T-helper 22 cell (primary cell): ENCODE measurements around the gene CACUL1.
"Not testable (repeated sequence)": the region's sequence is repeated elsewhere in the genome, so short reads cannot be mapped to it uniquely, and the experiment has no call there.

Source experiments
- DNase-seq: peaks from one replicate; pipeline ENCODE4 v3.0.0-alpha.2; 2020; ENCODE audit warnings: low read depth

Gene CACUL1

DNA sequence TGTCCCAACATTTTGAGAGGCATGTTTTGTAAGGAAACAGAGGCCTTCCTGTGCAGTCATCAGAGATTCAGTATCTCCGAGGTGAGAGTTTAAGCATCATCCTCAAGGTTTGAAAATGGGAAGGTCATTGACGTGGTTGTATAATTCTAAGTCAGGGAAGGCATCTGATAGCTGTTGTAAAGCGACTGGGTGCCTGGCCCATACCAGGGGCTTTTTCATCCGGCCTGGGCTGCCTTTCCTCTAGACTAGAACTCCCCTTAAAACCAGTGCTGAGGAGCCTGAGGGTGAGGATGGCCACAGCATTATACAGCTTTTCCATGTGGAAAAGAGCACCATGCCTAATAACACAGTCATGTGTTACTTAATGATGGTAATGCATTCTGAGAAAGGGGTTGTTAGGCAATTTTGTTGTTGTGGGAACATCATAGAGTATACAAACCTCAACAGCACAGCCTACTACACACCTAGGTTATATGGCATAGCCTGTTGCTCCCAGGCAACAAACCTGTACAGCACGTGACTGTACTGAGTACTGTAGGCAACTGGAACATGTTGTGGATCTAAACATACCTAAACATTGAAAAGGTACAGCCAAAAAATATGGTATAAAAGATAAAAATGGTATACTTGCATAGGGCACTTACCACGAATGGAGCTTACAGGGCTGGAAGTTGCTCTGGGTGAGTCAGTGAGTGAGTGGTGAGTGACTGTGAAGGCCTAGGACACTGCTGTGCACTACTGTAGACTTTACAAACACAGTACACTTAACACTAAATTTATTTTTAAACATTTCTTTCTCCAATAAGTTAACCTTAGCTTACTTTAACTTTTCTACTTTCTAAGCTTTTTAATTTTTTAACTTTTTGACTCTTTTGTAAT, 13.5 kb upstream of the CACUL1 start:
- DNase-seq: no peak

DNA sequence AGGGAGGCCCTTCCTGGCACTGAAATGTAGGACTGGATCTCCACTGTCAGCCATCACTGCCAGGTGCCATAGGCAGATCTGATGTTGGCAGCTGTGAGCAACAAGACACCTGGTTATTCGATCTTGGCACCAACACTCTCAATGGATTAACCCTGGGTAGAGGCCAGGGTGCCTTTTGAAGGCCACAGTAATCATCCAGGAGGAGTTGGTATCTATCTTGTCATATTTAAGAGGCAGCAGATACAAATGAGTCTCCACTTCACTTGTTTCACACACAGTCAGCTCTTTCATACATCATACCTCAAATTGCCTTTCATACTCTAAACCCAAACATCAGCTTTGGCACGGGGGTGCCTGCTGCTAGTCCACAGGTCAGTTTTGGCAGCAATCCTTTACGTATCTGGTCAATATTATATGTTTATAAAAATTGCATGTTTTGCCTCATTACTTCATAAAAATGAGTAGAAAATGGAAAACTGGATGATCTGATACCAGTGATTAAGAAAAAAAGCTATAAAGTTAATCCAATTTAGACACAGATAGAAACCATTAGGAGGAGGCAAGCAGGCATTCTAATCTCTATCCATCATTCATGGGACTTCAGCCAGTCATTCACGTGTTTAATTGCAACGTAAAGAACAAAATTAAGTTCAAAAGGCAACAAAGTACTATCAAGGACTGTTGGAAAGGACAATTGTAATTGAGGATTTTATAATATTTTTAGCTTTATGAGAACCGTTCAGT, 12.7 kb upstream of the CACUL1 start:
- no peak for DNase-seq

DNA sequence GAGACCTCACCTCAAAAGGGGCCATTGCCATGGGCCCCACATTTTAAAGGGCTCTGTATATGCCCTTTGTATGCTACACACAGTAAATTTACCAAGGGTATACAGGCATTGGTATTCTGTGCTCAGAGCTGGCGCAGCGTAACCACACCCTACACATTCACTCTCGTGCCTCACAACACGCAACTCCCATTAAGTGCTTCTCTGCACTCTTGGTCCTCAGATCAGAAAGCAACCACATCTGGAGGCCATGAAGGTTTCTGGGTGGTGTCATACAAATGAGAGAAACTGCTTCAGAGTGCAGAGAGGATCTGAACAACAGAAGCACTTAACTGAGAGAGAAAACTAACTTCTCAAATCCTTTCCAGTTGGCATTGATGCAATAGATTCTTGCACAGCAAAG, 9.4 kb upstream of the CACUL1 start:
- DNase-seq: no peak

DNA sequence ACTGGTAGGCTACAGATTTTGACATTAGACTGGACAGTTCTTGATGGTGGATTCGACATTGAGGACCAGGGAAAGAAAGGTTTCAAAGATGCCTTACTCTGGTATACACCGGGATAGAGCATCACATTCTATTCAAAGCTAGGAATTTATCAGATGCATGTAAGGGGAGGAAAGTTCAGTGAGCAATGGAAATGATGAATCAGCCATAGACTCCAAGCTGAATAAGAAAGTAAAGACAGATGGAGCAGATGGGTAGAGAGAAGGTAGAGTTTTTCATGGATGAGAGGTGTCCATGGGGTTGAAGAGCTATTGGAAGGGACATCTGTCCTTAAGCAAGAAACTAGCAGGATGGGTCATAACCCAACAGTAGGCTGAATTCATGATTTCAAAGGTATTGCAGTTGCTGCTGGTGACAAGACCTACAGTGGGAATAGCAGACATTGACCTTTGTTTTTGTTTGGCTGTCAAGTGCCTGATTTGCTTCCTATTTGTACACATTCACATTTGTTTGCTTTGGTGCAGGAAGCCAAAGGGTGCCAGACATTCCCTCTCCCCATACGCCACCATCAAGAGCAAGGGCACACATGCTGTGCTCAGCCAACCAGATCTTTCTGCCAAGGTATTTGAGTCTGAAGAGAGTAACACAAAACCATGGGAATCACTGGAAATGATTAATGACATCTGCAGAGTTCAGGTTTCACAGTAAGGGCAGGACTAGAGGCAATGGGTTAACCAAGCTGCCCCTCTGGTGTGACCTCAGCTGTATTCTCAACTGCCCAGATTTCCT, 8.6 kb upstream of the CACUL1 start:
- DNase-seq: no peak

DNA sequence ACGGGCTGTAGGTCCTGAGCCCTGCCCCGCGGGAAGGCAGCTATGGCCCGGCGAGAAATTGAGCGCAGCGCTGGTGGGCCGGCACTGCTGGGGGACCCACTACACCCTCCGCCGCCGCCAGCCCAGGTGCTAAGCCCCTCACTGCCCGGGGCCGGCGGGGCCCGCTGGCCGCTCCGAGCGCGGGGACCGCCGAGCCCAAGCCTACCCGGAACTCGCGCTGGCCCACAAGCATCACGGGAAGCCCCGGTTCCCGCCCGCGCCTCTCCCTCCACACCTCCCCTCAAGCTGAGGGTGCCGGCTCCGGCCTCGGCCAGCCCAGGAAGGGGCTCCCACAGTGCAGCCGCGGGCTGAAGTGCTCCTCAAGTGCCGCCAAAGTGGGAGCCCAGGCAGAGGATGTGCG, 5.5 kb upstream of the CACUL1 start:
- DNase-seq: no peak

DNA sequence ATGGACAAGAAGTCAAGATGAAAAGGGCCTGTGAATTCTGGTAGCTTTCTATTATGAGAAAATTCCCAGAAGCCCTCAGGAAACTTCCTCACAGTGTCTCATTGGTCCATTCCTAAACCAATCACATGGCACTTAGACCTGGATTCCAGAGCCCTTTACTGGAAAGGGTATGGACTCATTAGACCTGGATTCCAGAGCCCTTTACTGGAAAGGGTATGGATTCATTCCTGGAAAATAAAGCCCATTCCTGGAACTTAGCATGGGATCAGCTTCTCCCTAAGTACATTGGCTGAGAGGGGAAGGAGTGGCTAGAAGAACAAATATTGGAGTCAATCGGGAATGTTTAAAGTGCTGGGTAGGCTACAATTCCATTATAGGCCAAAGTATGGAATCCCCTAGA, 3.7 kb upstream of the CACUL1 start:
- DNase-seq: no peak

DNA sequence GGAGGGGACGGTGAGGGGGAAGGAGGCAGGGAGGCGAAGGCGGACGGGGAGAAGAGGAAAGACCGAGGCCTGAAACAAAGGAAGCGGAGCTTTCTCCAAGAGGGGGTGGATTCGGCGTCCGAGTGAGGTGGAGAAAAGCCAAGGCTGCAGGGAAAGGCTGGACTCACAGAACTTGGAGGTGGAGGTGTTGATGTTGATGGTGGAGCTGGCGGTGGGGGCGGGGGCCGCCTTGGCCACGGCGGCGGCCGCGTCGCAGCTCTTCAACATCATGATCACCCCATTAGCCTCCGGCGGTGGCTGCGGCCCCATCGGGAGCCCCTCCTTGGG, 578 bp downstream of the CACUL1 start:
- peak; percentile 2 for DNase-seq

DNA sequence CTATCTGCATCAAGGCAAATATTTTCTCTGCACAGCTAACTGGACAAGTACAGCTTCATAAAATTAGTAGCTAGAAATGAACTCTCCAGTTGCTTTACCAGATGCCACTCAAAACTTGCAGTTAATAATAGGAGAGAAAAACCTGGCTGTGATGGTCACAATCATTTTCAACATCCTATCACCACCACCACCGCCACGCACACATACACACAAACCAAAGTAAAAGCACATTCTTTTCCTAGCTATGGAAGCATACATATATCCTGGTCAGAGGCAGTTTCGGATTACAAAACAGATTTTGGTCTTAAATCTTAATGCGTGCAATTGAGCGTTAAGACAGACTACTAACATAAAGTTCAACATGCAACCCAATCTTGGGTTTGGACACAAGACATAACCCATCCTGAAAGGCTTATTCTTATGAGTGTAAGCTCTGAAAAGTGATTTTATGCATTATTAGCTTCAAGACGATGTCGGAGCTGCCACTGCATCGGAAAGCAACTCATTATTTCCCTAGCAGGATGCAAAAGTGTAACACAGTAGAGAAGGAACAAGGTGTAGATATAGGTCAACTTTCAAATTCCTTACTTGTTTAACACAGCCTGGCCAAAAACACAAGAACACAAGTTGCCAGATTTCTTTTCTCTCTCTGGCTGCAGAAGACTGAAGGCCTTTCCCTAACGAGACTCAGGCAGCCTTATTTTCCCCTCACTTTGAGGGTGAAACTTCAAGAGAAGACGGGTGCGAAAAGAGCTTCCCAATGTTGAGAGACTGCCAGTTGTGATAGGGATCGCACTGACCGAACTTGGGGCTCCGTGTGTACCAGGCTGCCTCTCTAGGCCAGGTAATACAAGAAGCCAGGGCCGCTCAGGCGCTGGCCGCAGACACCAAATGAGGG, 1.2 kb downstream of the CACUL1 start:
- DNase-seq: no peak

DNA sequence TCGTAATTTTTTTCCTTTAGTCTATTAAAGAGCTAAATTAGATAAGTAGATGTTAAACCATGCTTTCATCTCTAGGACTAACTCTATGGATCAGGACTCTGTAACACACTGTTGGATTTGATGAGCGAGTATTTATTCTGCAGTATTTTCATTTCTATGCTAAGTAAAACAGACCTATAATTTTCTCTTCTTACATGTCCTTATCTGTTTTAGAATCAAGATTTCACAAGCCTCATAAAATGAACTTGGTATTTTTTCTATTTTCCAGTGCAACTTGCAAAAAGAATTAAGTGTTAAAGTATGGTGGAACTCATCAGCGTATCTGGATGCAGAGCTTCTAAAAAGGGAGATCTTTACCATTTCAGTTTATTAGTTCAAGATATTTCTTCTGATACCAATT, 2.4 kb downstream of the CACUL1 start:
- DNase-seq: no peak

DNA sequence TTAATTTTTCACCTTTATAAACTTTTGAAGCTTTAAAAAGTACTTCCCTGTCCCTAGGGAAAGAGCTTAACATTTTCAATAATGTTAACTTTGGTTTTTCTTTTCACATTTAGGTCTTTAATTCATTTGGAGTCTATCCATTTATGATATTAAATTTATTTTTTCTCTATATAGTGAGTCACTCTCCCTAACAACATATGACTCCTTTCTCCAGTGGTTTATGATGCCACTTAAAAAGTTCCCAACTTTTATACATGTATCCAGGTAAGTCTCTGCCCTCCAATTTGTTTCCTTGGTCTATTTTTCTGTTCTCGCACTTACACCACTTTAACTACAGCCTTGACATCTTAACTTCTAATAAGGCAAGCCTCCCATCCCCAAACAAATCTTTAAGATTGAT, 3.5 kb downstream of the CACUL1 start:
- no peak for DNase-seq

DNA sequence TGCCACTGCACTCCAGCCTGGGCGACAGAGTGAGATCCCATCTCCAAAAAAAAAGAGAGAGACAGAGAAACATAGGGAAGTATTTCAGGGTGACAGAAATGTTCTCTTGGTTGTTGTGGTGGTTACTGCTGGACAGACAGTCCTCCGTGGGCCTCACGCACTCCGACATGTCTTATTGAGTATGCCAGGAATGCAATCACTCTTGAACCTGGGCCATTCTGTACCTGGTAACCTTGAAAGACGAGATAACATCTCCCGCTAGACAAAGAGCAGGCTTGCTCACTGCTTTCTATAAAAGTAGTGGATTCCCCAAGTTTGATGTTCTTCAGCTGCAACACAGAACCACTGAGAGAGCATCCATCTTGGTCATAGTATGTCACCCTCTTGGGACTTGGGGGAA, 6.7 kb downstream of the CACUL1 start:
- no peak for DNase-seq

DNA sequence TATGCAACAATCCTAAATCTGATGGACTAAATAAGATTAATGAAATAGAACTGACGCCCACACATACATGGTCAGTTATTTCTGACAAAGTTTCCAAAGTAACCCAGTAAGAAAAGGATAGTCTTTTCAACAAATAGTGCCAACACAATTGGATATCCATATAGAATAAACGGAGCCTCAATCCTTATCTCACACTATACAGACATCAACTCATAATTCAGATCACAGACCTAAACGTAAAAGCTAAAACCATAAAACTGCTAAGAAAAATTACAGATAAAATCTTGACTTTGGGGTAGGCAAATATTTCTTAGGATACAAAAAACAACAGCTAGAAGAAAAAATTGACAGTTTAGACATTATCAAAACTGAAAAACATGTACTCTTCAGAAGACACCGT, 8.5 kb downstream of the CACUL1 start:
- DNase-seq: no peak

DNA sequence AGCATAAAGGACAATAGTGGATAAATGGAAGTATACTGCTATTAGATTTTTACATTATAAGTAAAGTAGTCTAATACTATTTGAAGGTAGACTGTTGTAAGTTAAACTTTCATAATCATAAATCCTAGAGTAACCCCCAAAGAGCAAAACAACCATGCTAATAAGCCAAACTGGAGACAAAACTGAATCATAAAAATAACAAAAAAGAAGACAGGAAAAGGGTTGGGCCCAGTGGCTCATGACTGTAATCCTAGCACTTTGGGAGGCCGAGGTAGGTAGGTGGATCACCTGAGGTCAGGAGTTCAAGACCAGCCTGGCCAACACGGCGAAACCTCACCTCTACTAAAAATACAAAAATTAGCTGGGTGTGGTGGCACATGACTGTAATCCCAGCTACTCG, 9.7 kb downstream of the CACUL1 start:
- no peak for DNase-seq

DNA sequence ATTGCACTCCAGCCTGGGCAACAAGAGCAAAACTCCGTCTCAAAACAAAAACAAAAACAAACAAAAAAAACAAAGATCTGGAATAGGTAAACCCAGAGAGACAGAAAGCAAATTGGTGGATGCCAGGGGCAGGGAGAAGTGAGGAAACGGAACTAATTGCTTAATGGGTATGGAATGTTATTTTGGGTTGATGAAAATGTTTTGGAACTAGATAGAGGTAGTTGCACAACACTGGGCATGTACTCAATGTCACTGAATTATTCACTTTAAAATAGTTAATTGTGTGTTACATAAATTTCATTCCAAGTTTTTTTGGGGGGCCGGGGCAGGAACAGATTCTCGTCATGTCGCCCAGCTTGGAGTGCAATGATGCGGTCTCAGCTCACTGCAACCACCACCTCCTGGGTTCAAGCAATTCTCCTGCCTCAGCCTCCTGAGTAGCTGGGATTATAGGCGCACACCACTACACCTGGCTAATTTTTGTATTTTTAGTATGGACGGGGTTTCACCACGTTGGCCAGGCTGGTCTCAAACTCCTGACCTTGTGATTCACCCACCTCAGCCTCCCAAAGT, 10.3 kb downstream of the CACUL1 start:
- DNase-seq: not testable (repeated sequence)

DNA sequence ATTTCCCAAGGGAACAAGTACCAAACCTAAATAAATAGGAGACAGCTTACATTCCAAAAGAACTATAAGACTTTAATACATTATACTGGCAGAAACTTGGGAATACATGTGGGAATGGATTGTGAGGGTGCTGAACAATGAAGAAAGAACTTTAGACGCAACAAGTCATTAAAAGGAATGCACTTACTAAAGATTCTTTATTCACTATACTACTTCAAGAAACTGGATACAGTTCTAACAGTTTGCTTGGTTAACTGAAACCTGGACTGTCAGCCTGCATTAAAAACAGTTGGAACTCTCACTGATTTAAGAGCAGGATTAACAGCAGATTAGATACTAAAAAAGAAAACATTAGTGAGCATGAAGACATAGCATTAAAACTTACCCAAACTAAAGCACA, 12.0 kb downstream of the CACUL1 start:
- DNase-seq: no peak

DNA sequence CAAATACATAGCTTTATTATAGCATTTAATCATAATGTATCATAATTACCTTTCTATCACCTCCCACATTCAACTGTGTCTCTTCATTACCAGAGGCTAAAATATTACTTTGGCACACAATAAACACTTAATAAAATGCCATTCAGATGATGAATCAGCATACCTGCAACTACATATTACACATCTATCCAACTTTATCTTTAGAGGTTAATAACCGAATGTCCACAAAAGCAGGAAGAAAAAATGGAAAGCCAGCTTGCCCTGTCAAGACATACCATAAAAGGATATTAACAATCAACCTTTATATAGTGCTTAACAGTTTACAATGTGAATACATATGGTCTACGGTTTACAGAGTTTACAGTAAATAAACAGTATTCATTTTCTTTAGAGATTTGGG, 12.7 kb downstream of the CACUL1 start:
- no peak for DNase-seq

DNA sequence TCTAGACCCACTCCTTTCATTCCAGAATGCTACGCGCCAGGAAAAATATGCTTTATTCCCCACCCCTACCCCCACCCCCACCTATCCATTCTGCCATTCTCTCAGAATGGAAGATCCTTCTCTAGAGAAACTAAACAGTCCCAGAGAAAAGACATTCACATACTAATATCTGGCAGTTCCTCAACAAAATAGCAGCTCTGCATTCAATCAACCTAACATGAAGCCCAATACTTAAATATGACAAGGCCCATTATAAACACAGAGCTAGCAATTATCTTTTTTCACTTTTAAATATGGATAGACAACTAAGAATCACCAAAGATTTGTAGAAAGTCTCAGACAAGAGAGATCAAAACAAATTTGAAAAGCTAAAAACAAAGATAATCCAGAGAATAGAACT, 16.4 kb downstream of the CACUL1 start:
- no peak for DNase-seq

DNA sequence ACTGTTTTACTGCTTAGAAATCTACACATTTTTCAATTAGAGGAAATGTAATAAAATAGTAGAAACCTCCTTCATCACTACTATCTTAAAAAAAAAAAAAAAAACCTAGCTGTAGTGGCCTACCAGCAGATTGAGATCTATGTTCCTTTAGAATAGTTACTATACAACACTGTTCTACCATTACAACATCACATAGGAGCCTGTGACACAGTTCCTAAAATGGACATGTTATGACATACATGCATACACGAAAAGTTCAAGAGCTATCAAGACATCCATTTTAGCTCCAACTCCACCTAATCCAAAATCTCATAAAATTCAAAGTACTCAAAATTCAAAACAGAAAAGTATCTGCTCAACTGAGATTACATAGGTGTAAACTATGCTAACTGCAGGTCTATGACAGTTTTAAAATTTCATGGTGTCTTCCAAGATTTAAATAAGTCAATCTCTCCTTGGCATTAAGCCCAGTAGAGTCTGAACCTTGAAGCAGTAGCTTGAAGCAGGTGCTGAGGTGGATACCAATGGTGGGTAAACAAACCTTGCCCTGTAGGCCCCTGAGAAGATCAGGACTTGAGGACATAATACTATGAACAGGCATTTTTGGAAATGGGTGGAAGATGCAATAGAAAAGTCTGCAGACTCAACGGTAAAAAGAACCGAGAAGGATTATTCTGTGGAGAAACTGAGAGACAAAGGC, 17.0 kb downstream of the CACUL1 start:
- no peak for DNase-seq

DNA sequence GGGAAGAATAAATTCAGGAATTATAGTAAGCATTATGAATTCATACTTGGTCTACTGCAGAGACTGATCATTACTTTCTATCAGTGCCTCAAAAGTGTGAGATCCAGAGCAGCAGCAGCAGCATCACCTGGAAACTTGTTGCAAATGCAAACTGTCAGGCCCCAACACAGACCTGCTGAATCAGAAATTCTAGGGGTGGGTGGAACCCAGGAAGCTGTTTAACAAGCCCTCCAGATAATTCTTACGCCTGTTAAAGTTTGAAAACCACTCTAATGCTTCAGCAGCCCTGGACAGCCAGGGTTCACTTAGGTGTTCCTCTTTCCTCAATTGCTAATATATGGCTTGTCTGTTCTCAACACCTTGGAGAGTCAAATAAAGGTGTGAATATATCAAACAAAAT, 19.5 kb downstream of the CACUL1 start:
- no peak for DNase-seq

DNA sequence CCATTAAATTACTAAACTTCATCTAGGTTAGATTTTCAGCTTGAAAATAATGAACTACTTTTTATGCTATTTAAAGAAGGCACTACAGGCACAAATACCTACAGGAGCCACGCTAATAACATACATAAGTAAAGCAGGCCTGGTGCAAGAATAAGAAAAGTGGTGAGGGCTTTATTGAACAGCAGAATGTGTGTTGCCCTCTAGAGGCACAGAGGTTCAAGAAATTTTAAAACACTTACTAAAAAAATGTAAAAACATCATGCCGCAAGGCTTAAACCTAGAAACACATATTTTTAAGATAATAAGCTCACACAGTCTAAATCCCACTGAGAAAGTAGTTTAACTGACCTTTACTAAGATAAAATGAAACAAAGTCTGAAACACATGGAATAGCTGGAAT, 20.3 kb downstream of the CACUL1 start:
- DNase-seq: no peak
